ENCODE data around the gene TNS3.

Gene TNS3

GRCh38 chr7:47401611-47402570 is 180.0 kb downstream of the TNS3 start:
- Histone ChIP-seq H3K4me3 (ENCODE audit: control insufficient read depth in 1 of 7, extremely low read depth in 1 of 7, insufficient read depth in 4 of 7, low read depth in 2 of 7, low read length in 6 of 7) (no peak overlapping the region), H3K27ac (ENCODE audit: insufficient read depth in 1 of 2, low read depth in 1 of 2, low read length in 2 of 2, poor library complexity in 1 of 2, severe bottlenecking in 2 of 2) (no peak overlapping the region), H3K36me3 (ENCODE audit: control insufficient read depth in 4 of 4, insufficient read depth in 4 of 4, low read length in 3 of 4) (peaks cover 16 to 75% (median 48%) of the 10 kb centered on the region in 4 experiments), H3K9me3 (ENCODE audit: control extremely low read depth in 1 of 5, control insufficient read depth in 4 of 5, insufficient read depth in 2 of 5, low read depth in 1 of 5, low read length in 4 of 5) (no peaks in the 10 kb centered on the region), H3K27me3 (replicated peaks in 2 of 5; ENCODE audit: control insufficient read depth in 4 of 5, insufficient read depth in 5 of 5, low read length in 4 of 5) (no peaks in the 10 kb centered on the region), H3K4me1 (ENCODE audit: control extremely low read depth in 1 of 4, control insufficient read depth in 4 of 4, insufficient read depth in 4 of 4, low read length in 3 of 4) (no peaks in the 10 kb centered on the region)
- ChIA-PET POLR2A (no interaction called here), CTCF (no interaction called here)
- 96% methylated on average over 13 of the region's 17 CpGs for WGBS (ENCODE audit: insufficient coverage)
- no peak for DNase-seq

GRCh38 chr7:47400741-47401206 is 181.1 kb downstream of the TNS3 start:
- Histone ChIP-seq H3K4me3 (ENCODE audit: control insufficient read depth in 1 of 7, extremely low read depth in 1 of 7, insufficient read depth in 4 of 7, low read depth in 2 of 7, low read length in 6 of 7) (no peak overlapping the region), H3K9me3 (ENCODE audit: control extremely low read depth in 1 of 5, control insufficient read depth in 4 of 5, insufficient read depth in 2 of 5, low read depth in 1 of 5, low read length in 4 of 5) (no peaks in the 10 kb centered on the region), H3K27me3 (replicated peaks in 2 of 5; ENCODE audit: control insufficient read depth in 4 of 5, insufficient read depth in 5 of 5, low read length in 4 of 5) (no peaks in the 10 kb centered on the region), H3K36me3 (ENCODE audit: control insufficient read depth in 4 of 4, insufficient read depth in 4 of 4, low read length in 3 of 4) (peaks cover 18 to 75% (median 52%) of the 10 kb centered on the region in 4 experiments), H3K4me1 (ENCODE audit: control extremely low read depth in 1 of 4, control insufficient read depth in 4 of 4, insufficient read depth in 4 of 4, low read length in 3 of 4) (no peaks in the 10 kb centered on the region), H3K27ac (ENCODE audit: insufficient read depth in 1 of 2, low read depth in 1 of 2, low read length in 2 of 2, poor library complexity in 1 of 2, severe bottlenecking in 2 of 2) (no peak overlapping the region)
- no peak for DNase-seq
- 99% methylated on average over 21 of the region's 21 CpGs for WGBS (ENCODE audit: insufficient coverage)
- CTCF ChIA-PET: no interaction called here
- POLR2A ChIA-PET: no interaction called here

GRCh38 chr7:47400001-47400400 is 181.9 kb downstream of the TNS3 start:
- H3K27me3 ChIP-seq (replicated peaks in 2 of 5; ENCODE audit: control insufficient read depth in 4 of 5, insufficient read depth in 5 of 5, low read length in 4 of 5): no peaks in the 10 kb centered on the region
- no peak for DNase-seq
- whole genome bisulfite sequencing (ENCODE audit: insufficient coverage): 100% methylated on average over 2 of the region's 2 CpGs
- no peak overlapping the region for H3K27ac ChIP-seq (ENCODE audit: insufficient read depth in 1 of 2, low read depth in 1 of 2, low read length in 2 of 2, poor library complexity in 1 of 2, severe bottlenecking in 2 of 2)
- CTCF ChIA-PET: no interaction called here
- no peaks in the 10 kb centered on the region for H3K9me3 ChIP-seq (ENCODE audit: control extremely low read depth in 1 of 5, control insufficient read depth in 4 of 5, insufficient read depth in 2 of 5, low read depth in 1 of 5, low read length in 4 of 5)
- H3K36me3 ChIP-seq (ENCODE audit: control insufficient read depth in 4 of 4, insufficient read depth in 4 of 4, low read length in 3 of 4): peaks cover 19 to 76% (median 52%) of the 10 kb centered on the region in 4 experiments
- POLR2A ChIA-PET: no interaction called here
- no peaks in the 10 kb centered on the region for H3K4me1 ChIP-seq (ENCODE audit: control extremely low read depth in 1 of 4, control insufficient read depth in 4 of 4, insufficient read depth in 4 of 4, low read length in 3 of 4)
- H3K4me3 ChIP-seq (ENCODE audit: control insufficient read depth in 1 of 7, extremely low read depth in 1 of 7, insufficient read depth in 4 of 7, low read depth in 2 of 7, low read length in 6 of 7): no peak overlapping the region

GRCh38 chr7:47394751-47395252 is 187.1 kb downstream of the TNS3 start:
- Histone ChIP-seq H3K9me3 (ENCODE audit: control extremely low read depth in 1 of 5, control insufficient read depth in 4 of 5, insufficient read depth in 2 of 5, low read depth in 1 of 5, low read length in 4 of 5) (no peaks in the 10 kb centered on the region), H3K27me3 (replicated peaks in 2 of 5; ENCODE audit: control insufficient read depth in 4 of 5, insufficient read depth in 5 of 5, low read length in 4 of 5) (no peaks in the 10 kb centered on the region), H3K4me1 (ENCODE audit: control extremely low read depth in 1 of 4, control insufficient read depth in 4 of 4, insufficient read depth in 4 of 4, low read length in 3 of 4) (no peaks in the 10 kb centered on the region), H3K4me3 (ENCODE audit: control insufficient read depth in 1 of 7, extremely low read depth in 1 of 7, insufficient read depth in 4 of 7, low read depth in 2 of 7, low read length in 6 of 7) (no peak overlapping the region), H3K36me3 (ENCODE audit: control insufficient read depth in 4 of 4, insufficient read depth in 4 of 4, low read length in 3 of 4) (peaks cover 15 to 82% (median 60%) of the 10 kb centered on the region in 4 experiments), H3K27ac (ENCODE audit: insufficient read depth in 1 of 2, low read depth in 1 of 2, low read length in 2 of 2, poor library complexity in 1 of 2, severe bottlenecking in 2 of 2) (no peak overlapping the region)
- 98% methylated on average over 11 of the region's 11 CpGs for WGBS (ENCODE audit: insufficient coverage)
- no peak for DNase-seq
- POLR2A ChIA-PET: no interaction called here
- CTCF ChIA-PET: interaction anchor here (0.7 to 1.6 kb wide), 6 partner anchors 9 to 549 kb away, joined by 3 to 6 read pairs (median 4); no protein-coding TSS in a partner anchor

- H3K27ac ChIP-seq (ENCODE audit: insufficient read depth in 1 of 2, low read depth in 1 of 2, low read length in 2 of 2, poor library complexity in 1 of 2, severe bottlenecking in 2 of 2): no peak overlapping the region
- no peak overlapping the region for H3K4me3 ChIP-seq (ENCODE audit: control insufficient read depth in 1 of 7, extremely low read depth in 1 of 7, insufficient read depth in 4 of 7, low read depth in 2 of 7, low read length in 6 of 7)
- H3K27me3 ChIP-seq (replicated peaks in 2 of 5; ENCODE audit: control insufficient read depth in 4 of 5, insufficient read depth in 5 of 5, low read length in 4 of 5): no peaks in the 10 kb centered on the region
- WGBS (ENCODE audit: insufficient coverage): 100% methylated on average over 5 of the region's 6 CpGs
- DNase-seq: no peak
- POLR2A ChIA-PET: no interaction called here
- no peaks in the 10 kb centered on the region for H3K9me3 ChIP-seq (ENCODE audit: control extremely low read depth in 1 of 5, control insufficient read depth in 4 of 5, insufficient read depth in 2 of 5, low read depth in 1 of 5, low read length in 4 of 5)
- no peaks in the 10 kb centered on the region for H3K4me1 ChIP-seq (ENCODE audit: control extremely low read depth in 1 of 4, control insufficient read depth in 4 of 4, insufficient read depth in 4 of 4, low read length in 3 of 4)
- CTCF ChIA-PET: interaction anchor here (1.6 kb wide), 1 partner anchor 14 kb away, joined by 6 read pairs; no protein-coding TSS in a partner anchor
- peaks cover 15 to 88% (median 62%) of the 10 kb centered on the region in 4 experiments for H3K36me3 ChIP-seq (ENCODE audit: control insufficient read depth in 4 of 4, insufficient read depth in 4 of 4, low read length in 3 of 4)
Observed at GRCh38 chr7:47394216-47394615, 187.7 kb downstream of the TNS3 start.

GRCh38 chr7:47393406-47393805 is 188.5 kb downstream of the TNS3 start:
- no peaks in the 10 kb centered on the region for H3K9me3 ChIP-seq (ENCODE audit: control extremely low read depth in 1 of 5, control insufficient read depth in 4 of 5, insufficient read depth in 2 of 5, low read depth in 1 of 5, low read length in 4 of 5)
- POLR2A ChIA-PET: no interaction called here
- no peaks in the 10 kb centered on the region for H3K4me1 ChIP-seq (ENCODE audit: control extremely low read depth in 1 of 4, control insufficient read depth in 4 of 4, insufficient read depth in 4 of 4, low read length in 3 of 4)
- H3K36me3 ChIP-seq (ENCODE audit: control insufficient read depth in 4 of 4, insufficient read depth in 4 of 4, low read length in 3 of 4): peaks cover 13 to 86% (median 63%) of the 10 kb centered on the region in 4 experiments
- H3K27me3 ChIP-seq (replicated peaks in 2 of 5; ENCODE audit: control insufficient read depth in 4 of 5, insufficient read depth in 5 of 5, low read length in 4 of 5): no peaks in the 10 kb centered on the region
- CTCF ChIA-PET: no interaction called here
- H3K27ac ChIP-seq (ENCODE audit: insufficient read depth in 1 of 2, low read depth in 1 of 2, low read length in 2 of 2, poor library complexity in 1 of 2, severe bottlenecking in 2 of 2): no peak overlapping the region
- WGBS (ENCODE audit: insufficient coverage): 97% methylated on average over 7 of the region's 7 CpGs
- no peak for DNase-seq
- H3K4me3 ChIP-seq (ENCODE audit: control insufficient read depth in 1 of 7, extremely low read depth in 1 of 7, insufficient read depth in 4 of 7, low read depth in 2 of 7, low read length in 6 of 7): no peak overlapping the region

- H3K27me3 ChIP-seq (replicated peaks in 2 of 5; ENCODE audit: control insufficient read depth in 4 of 5, insufficient read depth in 5 of 5, low read length in 4 of 5): no peaks in the 10 kb centered on the region
- no peak overlapping the region for H3K27ac ChIP-seq (ENCODE audit: insufficient read depth in 1 of 2, low read depth in 1 of 2, low read length in 2 of 2, poor library complexity in 1 of 2, severe bottlenecking in 2 of 2)
- H3K36me3 ChIP-seq (ENCODE audit: control insufficient read depth in 4 of 4, insufficient read depth in 4 of 4, low read length in 3 of 4): peaks cover 13 to 93% (median 70%) of the 10 kb centered on the region in 4 experiments
- H3K4me1 ChIP-seq (ENCODE audit: control extremely low read depth in 1 of 4, control insufficient read depth in 4 of 4, insufficient read depth in 4 of 4, low read length in 3 of 4): no peaks in the 10 kb centered on the region
- over 99% methylated on average over 17 of the region's 17 CpGs for WGBS (ENCODE audit: insufficient coverage)
- no peak for DNase-seq
- no peaks in the 10 kb centered on the region for H3K9me3 ChIP-seq (ENCODE audit: control extremely low read depth in 1 of 5, control insufficient read depth in 4 of 5, insufficient read depth in 2 of 5, low read depth in 1 of 5, low read length in 4 of 5)
- POLR2A ChIA-PET: no interaction called here
- CTCF ChIA-PET: no interaction called here
- no peak overlapping the region for H3K4me3 ChIP-seq (ENCODE audit: control insufficient read depth in 1 of 7, extremely low read depth in 1 of 7, insufficient read depth in 4 of 7, low read depth in 2 of 7, low read length in 6 of 7)
Observed at GRCh38 chr7:47392241-47392759, 189.6 kb downstream of the TNS3 start.
